Measurements from ENCODE around the gene NR6A1.

- TF ChIP-seq, protein P1, sequence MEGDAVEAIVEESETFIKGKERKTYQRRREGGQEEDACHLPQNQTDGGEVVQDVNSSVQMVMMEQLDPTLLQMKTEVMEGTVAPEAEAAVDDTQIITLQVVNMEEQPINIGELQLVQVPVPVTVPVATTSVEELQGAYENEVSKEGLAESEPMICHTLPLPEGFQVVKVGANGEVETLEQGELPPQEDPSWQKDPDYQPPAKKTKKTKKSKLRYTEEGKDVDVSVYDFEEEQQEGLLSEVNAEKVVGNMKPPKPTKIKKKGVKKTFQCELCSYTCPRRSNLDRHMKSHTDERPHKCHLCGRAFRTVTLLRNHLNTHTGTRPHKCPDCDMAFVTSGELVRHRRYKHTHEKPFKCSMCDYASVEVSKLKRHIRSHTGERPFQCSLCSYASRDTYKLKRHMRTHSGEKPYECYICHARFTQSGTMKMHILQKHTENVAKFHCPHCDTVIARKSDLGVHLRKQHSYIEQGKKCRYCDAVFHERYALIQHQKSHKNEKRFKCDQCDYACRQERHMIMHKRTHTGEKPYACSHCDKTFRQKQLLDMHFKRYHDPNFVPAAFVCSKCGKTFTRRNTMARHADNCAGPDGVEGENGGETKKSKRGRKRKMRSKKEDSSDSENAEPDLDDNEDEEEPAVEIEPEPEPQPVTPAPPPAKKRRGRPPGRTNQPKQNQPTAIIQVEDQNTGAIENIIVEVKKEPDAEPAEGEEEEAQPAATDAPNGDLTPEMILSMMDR (IDR thresholded peaks at IDR 0.05) = no peak
- no peak for TF ChIP-seq ZFX (IDR thresholded peaks at IDR 0.05; ENCODE audit: borderline replicate concordance)
Measured at GRCh38 chr9:124514874-124515273, 256.2 kb downstream of the NR6A1 start.

Data from 22Rv1 (cell line).